ENCODE data around the gene FHIP1A.

DNA sequence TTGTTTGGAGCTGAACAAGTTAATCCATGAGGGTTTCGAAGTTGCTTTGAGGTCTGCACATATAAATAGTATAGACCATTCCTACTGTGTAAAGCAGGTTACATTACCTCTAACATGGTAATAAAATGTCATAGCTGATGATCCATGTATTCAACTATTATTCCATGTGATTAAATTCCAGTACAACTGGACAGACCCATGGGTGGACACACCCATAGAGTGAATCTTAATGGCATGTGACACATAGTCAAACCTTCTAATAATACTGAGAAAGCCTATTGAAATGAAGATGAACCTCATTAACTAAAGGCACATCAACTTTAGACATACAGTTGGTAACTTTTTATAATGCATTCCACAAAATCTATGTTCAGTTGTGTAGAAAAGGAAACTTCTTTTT is 28.5 kb downstream of the FHIP1A start:
- TF ChIP-seq, protein P1, sequence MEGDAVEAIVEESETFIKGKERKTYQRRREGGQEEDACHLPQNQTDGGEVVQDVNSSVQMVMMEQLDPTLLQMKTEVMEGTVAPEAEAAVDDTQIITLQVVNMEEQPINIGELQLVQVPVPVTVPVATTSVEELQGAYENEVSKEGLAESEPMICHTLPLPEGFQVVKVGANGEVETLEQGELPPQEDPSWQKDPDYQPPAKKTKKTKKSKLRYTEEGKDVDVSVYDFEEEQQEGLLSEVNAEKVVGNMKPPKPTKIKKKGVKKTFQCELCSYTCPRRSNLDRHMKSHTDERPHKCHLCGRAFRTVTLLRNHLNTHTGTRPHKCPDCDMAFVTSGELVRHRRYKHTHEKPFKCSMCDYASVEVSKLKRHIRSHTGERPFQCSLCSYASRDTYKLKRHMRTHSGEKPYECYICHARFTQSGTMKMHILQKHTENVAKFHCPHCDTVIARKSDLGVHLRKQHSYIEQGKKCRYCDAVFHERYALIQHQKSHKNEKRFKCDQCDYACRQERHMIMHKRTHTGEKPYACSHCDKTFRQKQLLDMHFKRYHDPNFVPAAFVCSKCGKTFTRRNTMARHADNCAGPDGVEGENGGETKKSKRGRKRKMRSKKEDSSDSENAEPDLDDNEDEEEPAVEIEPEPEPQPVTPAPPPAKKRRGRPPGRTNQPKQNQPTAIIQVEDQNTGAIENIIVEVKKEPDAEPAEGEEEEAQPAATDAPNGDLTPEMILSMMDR (tag by site-specific recombination; IDR thresholded peaks at IDR 0.05) = no peak
- TF ChIP-seq ZNF214 (tag by site-specific recombination; IDR thresholded peaks at IDR 0.05; ENCODE audit: borderline replicate concordance) (no peak), ZNF23 (tag by site-specific recombination; IDR thresholded peaks at IDR 0.05; ENCODE audit: borderline replicate concordance) (no peak), TRIM28 (IDR thresholded peaks at IDR 0.05; ENCODE audit: borderline replicate concordance, low read length) (no peak), ZNF747 (tag by site-specific recombination; IDR thresholded peaks at IDR 0.05) (no peak), ZNF211 (tag by site-specific recombination; IDR thresholded peaks at IDR 0.05; ENCODE audit: low read depth) (no peak), KLF16 (tag by site-specific recombination; IDR thresholded peaks at IDR 0.05) (no peak)
- TF ChIP-seq, protein P2, sequence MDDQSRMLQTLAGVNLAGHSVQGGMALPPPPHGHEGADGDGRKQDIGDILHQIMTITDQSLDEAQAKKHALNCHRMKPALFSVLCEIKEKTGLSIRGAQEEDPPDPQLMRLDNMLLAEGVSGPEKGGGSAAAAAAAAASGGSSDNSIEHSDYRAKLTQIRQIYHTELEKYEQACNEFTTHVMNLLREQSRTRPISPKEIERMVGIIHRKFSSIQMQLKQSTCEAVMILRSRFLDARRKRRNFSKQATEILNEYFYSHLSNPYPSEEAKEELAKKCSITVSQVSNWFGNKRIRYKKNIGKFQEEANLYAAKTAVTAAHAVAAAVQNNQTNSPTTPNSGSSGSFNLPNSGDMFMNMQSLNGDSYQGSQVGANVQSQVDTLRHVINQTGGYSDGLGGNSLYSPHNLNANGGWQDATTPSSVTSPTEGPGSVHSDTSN (CRISPR knock-in tag; IDR thresholded peaks at IDR 0.05) = no peak
